HG02623 (cell line): ENCODE measurements around the gene MAGIX.
"Not testable (repeated sequence)": the region's sequence is repeated elsewhere in the genome, so short reads cannot be mapped to it uniquely, and the experiment has no call there.

Experiments
- ATAC-seq: cut with Tn5 transposase; IDR thresholded peaks from one replicate; pipeline ENCODE4 v1.9.1; 2021; ENCODE audit warnings: moderate library complexity; ENCODE audit not compliant: unreplicated experiment

The MAGIX gene

GRCh38 chrX:49162620-49163019 lies at the start of gene MAGIX:
MAGIX (plus strand) TSS chrX:49162758; CDS start chrX:49162890, 132 bp downstream.
- no peak for ATAC-seq

- ATAC-seq: no peak
Observed at GRCh38 chrX:49116076-49116475, 46.5 kb upstream of the MAGIX start.

GRCh38 chrX:49116716-49117115 lies 45.8 kb upstream of the MAGIX start:
- no peak for ATAC-seq

GRCh38 chrX:49117581-49117980 lies 45.0 kb upstream of the MAGIX start:
- no peak for ATAC-seq

- ATAC-seq: no peak
Observed at GRCh38 chrX:49120091-49120490, 42.5 kb upstream of the MAGIX start.

GRCh38 chrX:49122499-49122898 lies 40.1 kb upstream of the MAGIX start:
- no peak for ATAC-seq

- not testable (repeated sequence) for ATAC-seq
Observed at GRCh38 chrX:49127742-49128258, 34.8 kb upstream of the MAGIX start.

- ATAC-seq: no peak
Observed at GRCh38 chrX:49129427-49129826, 33.1 kb upstream of the MAGIX start.

- ATAC-seq: not testable (repeated sequence)
Observed at GRCh38 chrX:49132275-49132674, 30.3 kb upstream of the MAGIX start.

- ATAC-seq: no peak
Observed at GRCh38 chrX:49133759-49134158, 28.8 kb upstream of the MAGIX start.

GRCh38 chrX:49137492-49137891 lies 25.1 kb upstream of the MAGIX start:
- ATAC-seq: no peak

- no peak for ATAC-seq
Observed at GRCh38 chrX:49139713-49140112, 22.8 kb upstream of the MAGIX start.

- not testable (repeated sequence) for ATAC-seq
Observed at GRCh38 chrX:49142264-49142663, 20.3 kb upstream of the MAGIX start.

GRCh38 chrX:49143154-49143553 lies 19.4 kb upstream of the MAGIX start:
- ATAC-seq: not testable (repeated sequence)

GRCh38 chrX:49147282-49147681 lies 15.3 kb upstream of the MAGIX start:
- ATAC-seq: no peak

GRCh38 chrX:49147936-49148335 lies 14.6 kb upstream of the MAGIX start:
- ATAC-seq: no peak

- not testable (repeated sequence) for ATAC-seq
Observed at GRCh38 chrX:49148390-49149100, 14.0 kb upstream of the MAGIX start.

GRCh38 chrX:49149291-49149690 lies 13.3 kb upstream of the MAGIX start:
- ATAC-seq: not testable (repeated sequence)

GRCh38 chrX:49153467-49153866 lies 9.1 kb upstream of the MAGIX start:
- ATAC-seq: no peak

GRCh38 chrX:49155243-49155899 lies 7.2 kb upstream of the MAGIX start:
- ATAC-seq: no peak

GRCh38 chrX:49155900-49156837 lies 6.4 kb upstream of the MAGIX start:
- peak; percentile 78 for ATAC-seq
